IPS-NIHi11 (cell line): ENCODE data around the gene ALDH7A1.
A peak's percentile ranks its signal among the peaks of the same experiment; 100 is the strongest.
"Not testable (repeated sequence)": the region's sequence is repeated elsewhere in the genome, so short reads cannot be mapped to it uniquely, and the experiment has no call there.

Source experiments
- DNase-seq: peaks from one replicate; pipeline ENCODE4 v3.0.0; 2012; ENCODE audit warnings: mixed read lengths, low spot score

ALDH7A1 gene

GRCh38 chr5:126595486-126596083, 566 bp upstream of the ALDH7A1 start:
- no peak for DNase-seq

DNA sequence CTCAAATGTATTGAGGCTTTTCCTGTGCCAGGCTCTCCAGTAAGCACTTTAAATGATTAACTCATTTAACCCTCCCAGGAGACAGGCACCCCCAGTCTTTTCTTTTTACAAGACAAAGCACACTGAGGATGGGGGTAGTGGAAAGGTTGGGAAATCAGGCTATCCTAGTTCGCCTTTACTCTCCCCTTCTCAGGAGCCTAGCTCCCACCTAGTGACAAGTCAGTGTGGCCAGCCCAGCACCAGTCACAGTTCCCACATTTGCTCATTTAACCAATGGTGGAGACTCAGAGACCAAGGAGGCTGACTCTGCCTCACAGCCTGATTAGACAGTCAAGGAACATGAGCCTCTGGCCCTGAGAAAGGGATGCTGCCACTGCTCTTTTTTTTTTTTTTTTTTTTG, 3.5 kb downstream of the ALDH7A1 start:
- peak; percentile 30 for DNase-seq

- DNase-seq, result no peak
These were observed 5.3 kb downstream of the ALDH7A1 start for GRCh38 chr5:126589536-126590297.

GRCh38 chr5:126587551-126588390, 7.2 kb downstream of the ALDH7A1 start:
- DNase-seq, result no peak

GRCh38 chr5:126583761-126584160, 11.3 kb downstream of the ALDH7A1 start:
- DNase-seq, result no peak

DNA sequence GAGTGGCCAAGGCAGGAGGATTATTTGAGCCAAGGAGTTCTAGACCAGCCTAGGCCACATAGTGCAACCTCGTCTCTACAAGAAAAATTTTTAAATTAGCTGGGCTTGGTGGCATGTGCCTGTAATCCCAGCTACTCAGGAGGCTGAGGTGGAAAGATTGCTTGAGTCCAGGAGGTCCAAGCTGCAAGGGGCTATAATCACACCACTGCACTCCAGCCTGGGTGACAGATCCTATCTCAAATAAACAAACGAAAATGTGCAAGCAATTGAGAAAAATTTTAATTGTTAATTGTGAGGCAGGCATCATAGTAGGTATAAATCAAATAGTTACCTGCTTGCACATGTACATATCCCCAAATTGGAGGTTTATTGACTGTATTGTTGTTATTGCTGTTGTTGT, 15.3 kb downstream of the ALDH7A1 start:
- no peak for DNase-seq

GRCh38 chr5:126577415-126577814, 17.6 kb downstream of the ALDH7A1 start:
- no peak for DNase-seq

GRCh38 chr5:126576974-126577373, 18.0 kb downstream of the ALDH7A1 start:
- DNase-seq, result no peak

- DNase-seq, result no peak
These were observed 19.4 kb downstream of the ALDH7A1 start for GRCh38 chr5:126575644-126576043.

GRCh38 chr5:126568206-126568755, 26.7 kb downstream of the ALDH7A1 start:
- no peak for DNase-seq

GRCh38 chr5:126562823-126563222, 32.2 kb downstream of the ALDH7A1 start:
- DNase-seq, result no peak

- no peak for DNase-seq
These were observed 33.1 kb downstream of the ALDH7A1 start for GRCh38 chr5:126561908-126562307.

- not testable (repeated sequence) for DNase-seq
These were observed 39.9 kb downstream of the ALDH7A1 start for GRCh38 chr5:126555101-126555500.

DNA sequence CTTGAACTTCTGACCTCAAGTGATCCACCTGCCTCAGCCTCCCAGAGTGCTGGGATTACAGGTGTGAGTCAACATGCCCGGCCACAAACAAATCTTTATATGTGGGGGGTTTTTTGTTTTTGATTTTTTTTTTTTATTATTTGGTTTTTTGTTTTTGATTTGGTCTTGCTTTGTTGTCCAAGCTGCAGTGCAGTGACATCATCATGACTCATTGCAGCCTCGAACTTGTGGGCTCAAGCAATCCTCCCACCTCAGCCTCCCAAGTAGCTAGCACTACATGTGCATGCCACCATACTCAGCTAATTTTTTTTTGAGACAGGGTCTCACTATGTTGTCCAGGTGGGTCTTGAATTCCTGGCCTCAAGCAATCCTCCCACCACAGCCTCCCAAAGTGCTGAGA, 42.4 kb downstream of the ALDH7A1 start:
- DNase-seq, result no peak

GRCh38 chr5:126544087-126544740, 50.8 kb downstream of the ALDH7A1 start:
- peak; percentile 54 for DNase-seq

DNA sequence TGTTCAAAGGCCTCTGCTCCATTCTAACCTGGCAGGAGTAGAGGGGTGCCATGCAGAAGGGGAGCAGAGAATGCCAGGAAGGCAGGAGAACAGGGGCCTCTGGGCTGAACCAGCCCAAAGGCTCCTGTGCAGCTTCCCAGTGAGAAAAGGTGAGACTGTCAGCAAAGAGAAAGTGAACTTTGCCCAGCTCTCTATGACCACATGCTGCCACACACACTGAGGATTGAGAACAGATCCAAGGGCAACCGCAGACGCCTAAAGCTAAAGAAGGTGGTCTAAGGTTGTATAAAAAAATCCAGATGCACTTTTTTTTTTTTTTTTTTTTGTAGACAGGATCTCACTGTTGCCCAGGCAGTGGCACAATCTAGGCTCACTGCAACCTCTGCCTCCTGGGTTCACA, 51.4 kb downstream of the ALDH7A1 start:
- no peak for DNase-seq

GRCh38 chr5:126543009-126543408, 52.0 kb downstream of the ALDH7A1 start:
- DNase-seq, result no peak

DNA sequence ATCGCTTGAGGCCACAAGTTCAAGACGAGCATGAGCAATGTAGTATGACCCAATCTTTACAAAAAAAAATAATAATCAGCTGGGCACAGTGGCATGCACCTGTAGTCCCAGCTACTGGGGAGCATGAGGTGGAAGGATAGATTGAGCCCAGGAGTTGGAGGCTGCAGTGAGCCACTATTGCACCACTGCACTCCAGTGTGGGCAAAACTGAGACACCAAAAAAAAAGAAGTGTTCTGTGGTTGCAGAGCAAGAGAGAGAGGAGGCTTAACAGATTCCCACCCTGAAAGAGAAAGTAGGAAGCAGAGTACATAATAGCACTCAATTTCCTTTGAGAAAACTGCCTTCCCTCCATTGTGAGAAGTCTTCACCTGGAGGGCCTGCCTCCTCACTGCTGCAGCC, 52.6 kb downstream of the ALDH7A1 start:
- no peak for DNase-seq

DNA sequence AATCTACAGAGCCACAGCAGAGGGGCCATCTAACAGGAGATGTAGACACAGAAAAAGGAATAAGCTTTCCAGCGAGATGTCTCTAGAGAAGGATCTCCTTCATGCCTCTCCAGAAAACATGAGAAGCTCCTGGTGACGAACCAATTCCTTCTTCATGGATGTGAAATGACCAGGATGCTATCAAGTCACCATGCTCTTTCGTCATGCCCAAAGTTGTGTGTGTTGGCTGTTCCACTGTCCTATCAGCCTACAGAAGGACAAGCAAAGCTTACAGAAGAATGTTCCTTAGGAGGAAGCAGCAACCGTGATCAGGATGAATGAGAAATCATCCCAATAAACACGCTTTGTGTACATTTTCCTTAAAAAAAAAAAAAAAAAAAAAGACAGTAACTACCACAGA, 54.4 kb downstream of the ALDH7A1 start:
- DNase-seq, result no peak

DNA sequence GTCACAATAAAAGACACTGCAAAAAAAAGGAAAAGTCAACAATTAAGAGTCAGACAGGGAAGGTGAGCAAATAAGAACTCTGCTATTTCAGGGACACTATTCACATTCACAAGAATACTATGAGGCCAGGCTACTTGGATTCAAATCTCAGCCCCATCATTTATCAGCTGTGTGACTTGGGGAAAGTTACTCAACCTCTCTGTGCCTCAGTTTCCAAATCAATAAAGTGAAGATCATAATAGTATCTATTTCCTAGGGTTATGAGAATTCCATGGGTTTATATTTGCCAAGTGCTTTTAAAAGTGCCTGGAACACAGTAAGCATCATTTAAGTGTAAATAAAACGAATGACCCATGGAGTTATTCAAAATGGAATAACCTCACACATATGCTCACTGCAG, 56.4 kb downstream of the ALDH7A1 start:
- DNase-seq, result no peak

- no peak for DNase-seq
These were observed 58.1 kb downstream of the ALDH7A1 start for GRCh38 chr5:126536874-126537273.
